OCI-LY7 (cell line): Measurements from ENCODE around the gene HMGCS1. TPM values are rescaled to one million over a fixed set of nuclear protein-coding genes. Genes with fewer than 3 reads are reported as not detected.
"Not testable (repeated sequence)": the region's sequence is repeated elsewhere in the genome, so short reads cannot be mapped to it uniquely, and the experiment has no call there.

Source experiments
- BruUV-seq: library from RNA; stranded (reverse); fragments of 400-500 nt; replicated peaks from 2 replicates; lab custom pipeline; 2021; lab: Mats Ljungman, UMichigan
- CTCF ChIA-PET: fragments of 300-600 bp; sonication (Branson Sonifier 250); formaldehyde crosslinking; loops from one replicate; lab custom pipeline; 2022; ENCODE audit warnings: antibody characterized with exemption; ENCODE audit not compliant: unreplicated experiment; lab: Charles Lee
- POLR2A ChIA-PET: fragments of 300-600 bp; sonication (Branson Sonifier 250); formaldehyde crosslinking; loops from one replicate; lab custom pipeline; 2022; ENCODE audit warnings: antibody characterized with exemption; lab: Charles Lee
- DNase-seq: peaks from one replicate; pipeline ENCODE4 v3.0.0-alpha.2; 2015; ENCODE audit warnings: low spot score
- H2AFZ ChIP-seq: fragments of 200-600 bp; sonication (generic), shearing (Covaris generic); 2 replicates; pipeline ENCODE4 v1.6.1; 2014; ENCODE audit warnings: mild to moderate bottlenecking, antibody characterized with exemption, low read length, moderate library complexity
- H3K27ac ChIP-seq: fragments of 200-600 bp; sonication (generic); 2 replicates; pipeline ENCODE4 v1.5.1; 2014; ENCODE audit warnings: mixed run types, low read depth, mild to moderate bottlenecking, moderate library complexity, low read length, inconsistent platforms; ENCODE audit not compliant: poor library complexity, severe bottlenecking
- H3K36me3 ChIP-seq: fragments of 200-600 bp; sonication (generic); 2 replicates; pipeline ENCODE4 v1.6.1; 2014; ENCODE audit warnings: mild to moderate bottlenecking, antibody characterized with exemption, low read length, moderate library complexity, mixed read lengths; ENCODE audit not compliant: insufficient read depth
- H3K4me1 ChIP-seq: fragments of 200-600 bp; sonication (generic); 2 replicates; pipeline ENCODE4 v1.5.1; 2014; ENCODE audit warnings: mild to moderate bottlenecking, low read length; ENCODE audit not compliant: insufficient read depth, poor library complexity, severe bottlenecking
- H3K4me2 ChIP-seq: fragments of 200-600 bp; sonication (generic); 2 replicates; pipeline ENCODE4 v1.6.1; 2014; ENCODE audit warnings: mild to moderate bottlenecking, low read length
- H3K4me3 ChIP-seq: fragments of 200-600 bp; sonication (generic); 2 replicates; pipeline ENCODE4 v1.5.1; 2014; ENCODE audit warnings: mild to moderate bottlenecking, low read depth, low read length; ENCODE audit not compliant: poor library complexity, severe bottlenecking
- H3K79me2 ChIP-seq: fragments of 200-600 bp; sonication (generic); 2 replicates; pipeline ENCODE4 v1.6.1; 2016; ENCODE audit warnings: low read depth, mild to moderate bottlenecking, low read length, moderate library complexity, mixed read lengths; ENCODE audit not compliant: insufficient read depth
- H3K9me2 ChIP-seq: fragments of 200-600 bp; sonication (generic); 2 replicates; pipeline ENCODE4 v1.6.1; 2016; ENCODE audit warnings: mild to moderate bottlenecking, low read length, mixed read lengths; ENCODE audit not compliant: insufficient read depth
- H3K9me3 ChIP-seq: fragments of 200-600 bp; sonication (generic); 2 replicates; pipeline ENCODE4 v1.6.1; 2014; ENCODE audit warnings: mild to moderate bottlenecking, mixed run types, low read length, mixed read lengths
- H4K20me1 ChIP-seq: fragments of 200-600 bp; sonication (generic); 2 replicates; pipeline ENCODE4 v1.6.1; 2014; ENCODE audit warnings: mild to moderate bottlenecking, antibody characterized with exemption, low read length, moderate library complexity, mixed read lengths; ENCODE audit not compliant: insufficient read depth
- EZH2phosphoT487 ChIP-seq: fragments of 200-600 bp; sonication (generic); IDR thresholded peaks from 2 replicates; pipeline ENCODE4 v1.6.1; 2018; ENCODE audit warnings: low read depth, borderline replicate concordance, mild to moderate bottlenecking, mixed run types, antibody characterized with exemption, low read length, moderate library complexity, mixed read lengths
- intact Hi-C: fragments of 100-400 bp; cut with micrococcal nuclease; formaldehyde crosslinking; loops from one replicate; pipeline ENCODE4 v1.10.0; 2022; ENCODE audit not compliant: unreplicated experiment
- total RNA-seq, 2 experiments: library from RNA; depleted of rRNA in 1 of 2; stranded (reverse); fragments of >200 nt in 1 of 2; shearing (Covaris generic) in 1 of 2; gene quantifications; 2 replicates each; pipeline ENCODE4 v1.2.3, GENCODE V29; 2014 to 2022
- TF ChIP-seq, protein P1 (sequence below): fragments of 200-600 bp; sonication (generic); conservative IDR thresholded peaks from 2 replicates; pipeline ENCODE4 v1.5.1; 2014; ENCODE audit warnings: mild to moderate bottlenecking, antibody characterized with exemption, low read length, moderate library complexity, mixed read lengths

HMGCS1 gene
- total RNA-seq, 2 experiments from 2014 or later = 59.5 to 236 TPM

DNA sequence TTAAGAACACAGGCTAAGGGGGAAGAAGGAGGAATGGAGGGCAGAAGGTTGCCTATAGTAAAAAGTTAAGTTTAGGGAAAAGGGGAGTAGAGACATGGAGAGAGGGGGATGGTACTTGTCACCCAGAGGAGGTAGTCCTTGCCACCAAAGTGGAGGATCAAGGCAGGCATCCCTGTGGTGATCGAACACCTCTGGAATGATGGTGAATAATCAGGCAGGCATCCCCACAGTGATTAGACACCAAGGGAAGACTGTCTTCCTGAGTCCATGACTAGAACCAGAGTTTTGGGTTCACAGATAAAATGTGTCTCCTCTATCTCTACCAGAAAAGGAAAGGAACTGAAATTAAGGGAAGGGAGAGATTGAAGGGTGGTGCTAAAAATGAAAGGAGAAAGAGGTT lies 19.2 kb upstream of the HMGCS1 start:
- POLR2A ChIA-PET = no interaction called here

DNA sequence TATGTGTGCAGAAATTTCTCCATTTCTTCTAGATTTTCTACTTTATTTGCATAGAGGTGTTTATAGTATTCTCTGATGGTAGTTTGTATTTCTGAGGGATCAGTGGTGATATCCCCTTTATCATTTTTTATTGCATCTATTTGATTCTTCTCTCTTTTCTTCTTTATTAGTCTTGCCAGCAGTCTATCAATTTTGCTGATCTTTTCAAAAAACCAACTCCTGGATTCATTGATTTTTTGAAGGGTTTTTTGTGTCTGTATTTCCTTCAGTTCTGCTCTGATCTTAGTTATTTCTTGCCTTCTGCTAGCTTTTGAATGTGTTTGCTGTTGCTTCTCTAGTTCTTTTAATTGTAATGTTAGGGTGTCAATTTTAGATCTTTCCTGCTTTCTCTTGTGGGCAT lies 12.4 kb upstream of the HMGCS1 start:
- H3K36me3 ChIP-seq, H2AFZ ChIP-seq, H3K4me2 ChIP-seq, H3K4me1 ChIP-seq, CTCF ChIA-PET, H3K4me3 ChIP-seq, H3K79me2 ChIP-seq, POLR2A ChIA-PET, H3K9me2 ChIP-seq, H4K20me1 ChIP-seq, intact Hi-C loops, DNase-seq, H3K27ac ChIP-seq, H3K9me3 ChIP-seq, BruUV-seq: not testable (repeated sequence)

More for the DNA sequence above, 19.2 kb upstream of the HMGCS1 start:
- Histone ChIP-seq H2AFZ (no peak overlapping the region), H3K27ac (no peak overlapping the region), H3K4me1 (no peaks in the 10 kb centered on the region), H3K9me2 (no peaks in the 10 kb centered on the region), H3K36me3 (no peaks in the 10 kb centered on the region), H3K4me2 (no peak overlapping the region), H4K20me1 (no peaks in the 10 kb centered on the region), H3K9me3 (no peaks in the 10 kb centered on the region), H3K79me2 (no peaks in the 10 kb centered on the region), H3K4me3 (no peak overlapping the region)
- TF ChIP-seq, protein P1, sequence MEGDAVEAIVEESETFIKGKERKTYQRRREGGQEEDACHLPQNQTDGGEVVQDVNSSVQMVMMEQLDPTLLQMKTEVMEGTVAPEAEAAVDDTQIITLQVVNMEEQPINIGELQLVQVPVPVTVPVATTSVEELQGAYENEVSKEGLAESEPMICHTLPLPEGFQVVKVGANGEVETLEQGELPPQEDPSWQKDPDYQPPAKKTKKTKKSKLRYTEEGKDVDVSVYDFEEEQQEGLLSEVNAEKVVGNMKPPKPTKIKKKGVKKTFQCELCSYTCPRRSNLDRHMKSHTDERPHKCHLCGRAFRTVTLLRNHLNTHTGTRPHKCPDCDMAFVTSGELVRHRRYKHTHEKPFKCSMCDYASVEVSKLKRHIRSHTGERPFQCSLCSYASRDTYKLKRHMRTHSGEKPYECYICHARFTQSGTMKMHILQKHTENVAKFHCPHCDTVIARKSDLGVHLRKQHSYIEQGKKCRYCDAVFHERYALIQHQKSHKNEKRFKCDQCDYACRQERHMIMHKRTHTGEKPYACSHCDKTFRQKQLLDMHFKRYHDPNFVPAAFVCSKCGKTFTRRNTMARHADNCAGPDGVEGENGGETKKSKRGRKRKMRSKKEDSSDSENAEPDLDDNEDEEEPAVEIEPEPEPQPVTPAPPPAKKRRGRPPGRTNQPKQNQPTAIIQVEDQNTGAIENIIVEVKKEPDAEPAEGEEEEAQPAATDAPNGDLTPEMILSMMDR = no peak
- no peak for TF ChIP-seq EZH2phosphoT487
- no TSS peak for BruUV-seq
- intact Hi-C loops = no loop called here
- no peak for DNase-seq
- CTCF ChIA-PET = no interaction called here

DNA sequence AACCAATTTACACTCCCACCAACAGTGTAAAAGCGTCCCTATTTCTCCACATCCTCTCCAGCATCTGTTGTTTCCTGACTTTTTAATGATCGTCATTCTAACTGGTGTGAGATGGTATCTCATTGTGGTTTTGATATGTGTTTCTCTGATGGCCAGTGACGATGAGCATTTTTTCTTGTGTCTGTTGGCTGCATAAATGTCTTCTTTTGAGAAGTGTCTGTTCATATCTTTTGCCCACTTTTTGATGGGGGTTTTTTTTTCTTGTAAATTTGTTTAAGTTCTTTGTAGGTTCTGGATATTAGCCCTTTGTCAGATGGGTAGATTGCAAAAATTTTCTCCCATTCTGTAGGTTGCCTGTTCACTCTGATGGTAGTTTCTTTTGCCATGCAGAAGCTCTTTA lies 10.3 kb upstream of the HMGCS1 start:
- intact Hi-C loops, H4K20me1 ChIP-seq, H3K4me3 ChIP-seq, H3K79me2 ChIP-seq, H2AFZ ChIP-seq, BruUV-seq, H3K36me3 ChIP-seq, H3K4me1 ChIP-seq, H3K27ac ChIP-seq, POLR2A ChIA-PET, CTCF ChIA-PET, H3K9me2 ChIP-seq, DNase-seq, H3K4me2 ChIP-seq, H3K9me3 ChIP-seq: not testable (repeated sequence)

DNA sequence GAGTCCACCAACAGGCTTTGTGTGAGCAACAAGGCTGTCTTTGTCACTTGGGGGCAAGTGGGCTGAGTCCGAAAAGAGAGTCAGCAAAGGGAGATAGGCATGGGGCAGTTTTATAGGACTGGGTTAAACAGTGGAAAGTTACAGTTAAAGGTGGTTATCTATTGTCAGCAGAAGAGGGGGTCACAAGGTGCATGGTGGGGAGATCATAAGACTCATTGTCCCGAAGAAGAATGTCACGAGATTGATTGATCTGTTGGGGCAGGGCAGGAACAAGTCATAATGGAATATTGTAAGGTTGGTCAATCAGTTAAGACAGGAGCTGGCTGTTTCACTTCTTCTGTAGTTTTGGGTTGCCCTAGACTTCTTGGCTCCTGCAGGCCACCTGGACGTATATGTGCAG lies 7.6 kb upstream of the HMGCS1 start:
- CTCF ChIA-PET = no interaction called here
- TF ChIP-seq, protein P1 = no peak
- TF ChIP-seq EZH2phosphoT487 = no peak
- Histone ChIP-seq H3K4me1 (no peaks in the 10 kb centered on the region), H3K27ac (no peak overlapping the region), H3K36me3 (no peaks in the 10 kb centered on the region), H3K4me3 (no peak overlapping the region), H3K79me2 (no peaks in the 10 kb centered on the region), H3K9me3 (no peaks in the 10 kb centered on the region), H2AFZ (no peak overlapping the region), H3K4me2 (no peak overlapping the region), H4K20me1 (no peaks in the 10 kb centered on the region), H3K9me2 (no peaks in the 10 kb centered on the region)
- intact Hi-C loops = no loop called here
- DNase-seq = no peak
- POLR2A ChIA-PET = no interaction called here
- BruUV-seq = no TSS peak
